ENCODE results near the gene DRC3.

- TF ChIP-seq CTCF (IDR thresholded peaks at IDR 0.05; ENCODE audit: low read depth, low read length, missing input control) (no peak), TAF1 (conservative IDR thresholded peaks at IDR 0.05) (no peak), SP1 (IDR thresholded peaks at IDR 0.05) (no peak), HNF4G (IDR thresholded peaks at IDR 0.05) (no peak), RXRA (IDR thresholded peaks at IDR 0.05) (no peak), MAX (IDR thresholded peaks at IDR 0.05) (no peak), FOXA1 (IDR thresholded peaks at IDR 0.05) (no peak), RAD21 (IDR thresholded peaks at IDR 0.05) (no peak), JUND (IDR thresholded peaks at IDR 0.05) (no peak), GABPA (IDR thresholded peaks at IDR 0.05 in 1 of 2, conservative IDR thresholded peaks at IDR 0.05 in 1 of 2) (no peak), YY1 (IDR thresholded peaks at IDR 0.05) (no peak), EGR1 (IDR thresholded peaks at IDR 0.05; ENCODE audit: low read depth in 2 of 2) (no peak), ZBTB33 (IDR thresholded peaks at IDR 0.05) (no peak), ATF3 (IDR thresholded peaks at IDR 0.05) (no peak)
These were observed 6.3 kb upstream of the DRC3 start for GRCh38 chr17:17966399-17966798.
